ENCODE results near the gene HELZ2.

DNA sequence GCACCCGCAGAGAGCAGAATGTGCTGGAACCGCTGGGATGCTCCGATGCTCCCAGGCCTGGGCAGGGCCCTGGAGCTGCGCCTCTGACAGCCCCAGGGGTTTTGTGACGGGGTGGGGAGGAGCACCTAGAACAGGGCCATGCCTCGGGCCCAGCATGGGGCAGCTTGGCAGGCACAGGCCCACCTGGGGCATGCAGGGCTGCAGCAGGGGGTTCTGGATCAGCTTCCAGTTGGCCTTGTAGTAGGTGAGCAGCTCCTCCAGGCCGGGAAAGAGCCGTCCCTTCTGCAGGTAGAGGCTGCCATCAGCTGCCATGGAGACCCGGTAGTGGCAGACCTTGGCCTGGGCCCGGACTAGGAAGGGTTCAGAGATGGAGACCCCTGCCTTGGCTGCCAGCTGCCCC lies 30.9 kb downstream of the HELZ2 start:
- TF ChIP-seq, protein P1, sequence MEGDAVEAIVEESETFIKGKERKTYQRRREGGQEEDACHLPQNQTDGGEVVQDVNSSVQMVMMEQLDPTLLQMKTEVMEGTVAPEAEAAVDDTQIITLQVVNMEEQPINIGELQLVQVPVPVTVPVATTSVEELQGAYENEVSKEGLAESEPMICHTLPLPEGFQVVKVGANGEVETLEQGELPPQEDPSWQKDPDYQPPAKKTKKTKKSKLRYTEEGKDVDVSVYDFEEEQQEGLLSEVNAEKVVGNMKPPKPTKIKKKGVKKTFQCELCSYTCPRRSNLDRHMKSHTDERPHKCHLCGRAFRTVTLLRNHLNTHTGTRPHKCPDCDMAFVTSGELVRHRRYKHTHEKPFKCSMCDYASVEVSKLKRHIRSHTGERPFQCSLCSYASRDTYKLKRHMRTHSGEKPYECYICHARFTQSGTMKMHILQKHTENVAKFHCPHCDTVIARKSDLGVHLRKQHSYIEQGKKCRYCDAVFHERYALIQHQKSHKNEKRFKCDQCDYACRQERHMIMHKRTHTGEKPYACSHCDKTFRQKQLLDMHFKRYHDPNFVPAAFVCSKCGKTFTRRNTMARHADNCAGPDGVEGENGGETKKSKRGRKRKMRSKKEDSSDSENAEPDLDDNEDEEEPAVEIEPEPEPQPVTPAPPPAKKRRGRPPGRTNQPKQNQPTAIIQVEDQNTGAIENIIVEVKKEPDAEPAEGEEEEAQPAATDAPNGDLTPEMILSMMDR (conservative IDR thresholded peaks at IDR 0.05; ENCODE audit: low read depth in 2 of 2) = no peak
- TF ChIP-seq, protein P2, sequence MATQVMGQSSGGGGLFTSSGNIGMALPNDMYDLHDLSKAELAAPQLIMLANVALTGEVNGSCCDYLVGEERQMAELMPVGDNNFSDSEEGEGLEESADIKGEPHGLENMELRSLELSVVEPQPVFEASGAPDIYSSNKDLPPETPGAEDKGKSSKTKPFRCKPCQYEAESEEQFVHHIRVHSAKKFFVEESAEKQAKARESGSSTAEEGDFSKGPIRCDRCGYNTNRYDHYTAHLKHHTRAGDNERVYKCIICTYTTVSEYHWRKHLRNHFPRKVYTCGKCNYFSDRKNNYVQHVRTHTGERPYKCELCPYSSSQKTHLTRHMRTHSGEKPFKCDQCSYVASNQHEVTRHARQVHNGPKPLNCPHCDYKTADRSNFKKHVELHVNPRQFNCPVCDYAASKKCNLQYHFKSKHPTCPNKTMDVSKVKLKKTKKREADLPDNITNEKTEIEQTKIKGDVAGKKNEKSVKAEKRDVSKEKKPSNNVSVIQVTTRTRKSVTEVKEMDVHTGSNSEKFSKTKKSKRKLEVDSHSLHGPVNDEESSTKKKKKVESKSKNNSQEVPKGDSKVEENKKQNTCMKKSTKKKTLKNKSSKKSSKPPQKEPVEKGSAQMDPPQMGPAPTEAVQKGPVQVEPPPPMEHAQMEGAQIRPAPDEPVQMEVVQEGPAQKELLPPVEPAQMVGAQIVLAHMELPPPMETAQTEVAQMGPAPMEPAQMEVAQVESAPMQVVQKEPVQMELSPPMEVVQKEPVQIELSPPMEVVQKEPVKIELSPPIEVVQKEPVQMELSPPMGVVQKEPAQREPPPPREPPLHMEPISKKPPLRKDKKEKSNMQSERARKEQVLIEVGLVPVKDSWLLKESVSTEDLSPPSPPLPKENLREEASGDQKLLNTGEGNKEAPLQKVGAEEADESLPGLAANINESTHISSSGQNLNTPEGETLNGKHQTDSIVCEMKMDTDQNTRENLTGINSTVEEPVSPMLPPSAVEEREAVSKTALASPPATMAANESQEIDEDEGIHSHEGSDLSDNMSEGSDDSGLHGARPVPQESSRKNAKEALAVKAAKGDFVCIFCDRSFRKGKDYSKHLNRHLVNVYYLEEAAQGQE (IDR thresholded peaks at IDR 0.05; ENCODE audit: unreplicated experiment) = no peak
- TF ChIP-seq CREB1 (CRISPR knock-in tag; IDR thresholded peaks at IDR 0.05; ENCODE audit: low read depth) (no peak), EZH2phosphoT487 (IDR thresholded peaks at IDR 0.05; ENCODE audit: unreplicated experiment) (no peak), EZH2 (IDR thresholded peaks at IDR 0.05; ENCODE audit: low read depth, unreplicated experiment) (no peak), POLR2AphosphoS5 (IDR thresholded peaks at IDR 0.05; ENCODE audit: low read depth) (no peak)
